ENCODE data around the gene TADA2B.
A peak's percentile ranks its signal among the peaks of the same experiment; 100 is the strongest.

Gene TADA2B

GRCh38 chr4:7042503-7043283 lies 479 bp upstream of the TADA2B start:
- peak; percentile 95 for DNase-seq

GRCh38 chr4:7044137-7044930 lies 1.2 kb downstream of the TADA2B start:
- no peak for DNase-seq

GRCh38 chr4:7045553-7045952 lies 2.4 kb downstream of the TADA2B start:
- no peak for DNase-seq

- no peak for DNase-seq
These were observed 3.1 kb downstream of the TADA2B start for GRCh38 chr4:7045961-7046921.

- DNase-seq: no peak
These were observed 3.8 kb downstream of the TADA2B start for GRCh38 chr4:7046971-7047370.

GRCh38 chr4:7048642-7049041 lies 5.5 kb downstream of the TADA2B start:
- DNase-seq: no peak

- no peak for DNase-seq
These were observed 6.1 kb downstream of the TADA2B start for GRCh38 chr4:7049295-7049694.

- DNase-seq: no peak
These were observed 6.6 kb downstream of the TADA2B start for GRCh38 chr4:7049739-7050138.

- no peak for DNase-seq
These were observed 7.4 kb downstream of the TADA2B start for GRCh38 chr4:7050481-7051143.

GRCh38 chr4:7051144-7051495 lies 7.9 kb downstream of the TADA2B start:
- DNase-seq: no peak

GRCh38 chr4:7051905-7052304 lies 8.7 kb downstream of the TADA2B start:
- DNase-seq: no peak

GRCh38 chr4:7052313-7052712 lies 9.1 kb downstream of the TADA2B start:
- no peak for DNase-seq

GRCh38 chr4:7052923-7053715 lies 9.9 kb downstream of the TADA2B start:
- DNase-seq: no peak

GRCh38 chr4:7054106-7054880 lies 11.1 kb downstream of the TADA2B start:
- DNase-seq: no peak

GRCh38 chr4:7055111-7055989 lies 12.2 kb downstream of the TADA2B start:
- DNase-seq: no peak

GRCh38 chr4:7055990-7056325 lies 12.8 kb downstream of the TADA2B start:
- no peak for DNase-seq

GRCh38 chr4:7058792-7059191 lies 15.6 kb downstream of the TADA2B start:
- no peak for DNase-seq

- no peak for DNase-seq
These were observed 16.5 kb downstream of the TADA2B start for GRCh38 chr4:7059662-7060061.

GRCh38 chr4:7060346-7061150 lies 17.4 kb downstream of the TADA2B start:
- DNase-seq: no peak
